Fibroblast of mammary gland (primary cell): ENCODE data around the gene WNT10A.
A peak's percentile ranks its signal among the peaks of the same experiment; 100 is the strongest.
"Not testable (repeated sequence)": the region's sequence is repeated elsewhere in the genome, so short reads cannot be mapped to it uniquely, and the experiment has no call there.

ENCODE experiments used
- DNase-seq: peaks from one replicate; pipeline ENCODE4 v3.0.0-alpha.2; 2010; ENCODE audit warnings: low read depth
- H3K4me3 ChIP-seq: 2 replicates; pipeline ENCODE4 v1.5.1; 2011; ENCODE audit warnings: low read depth, mild to moderate bottlenecking, low read length, moderate library complexity; ENCODE audit not compliant: control insufficient read depth
- CTCF ChIP-seq: conservative IDR thresholded peaks from 2 replicates; pipeline ENCODE4 v1.5.1; 2011; ENCODE audit warnings: low read depth, low read length, inconsistent platforms; ENCODE audit not compliant: control insufficient read depth, insufficient read depth

WNT10A gene

GRCh38 chr2:218837495-218837894, 43.2 kb upstream of the WNT10A start:
- no peak for TF ChIP-seq CTCF
- no peak overlapping the region for H3K4me3 ChIP-seq
- DNase-seq, result no peak

- no peak overlapping the region for H3K4me3 ChIP-seq
- no peak for TF ChIP-seq CTCF
- peak; percentile 78 for DNase-seq
These were observed 41.2 kb upstream of the WNT10A start for GRCh38 chr2:218839430-218839829.

- no peak overlapping the region for H3K4me3 ChIP-seq
- TF ChIP-seq CTCF, result no peak
- peak; percentile 6 for DNase-seq
These were observed 40.8 kb upstream of the WNT10A start for GRCh38 chr2:218839888-218840287.

- DNase-seq, H3K4me3 ChIP-seq: not testable (repeated sequence)
These were observed 36.3 kb upstream of the WNT10A start for GRCh38 chr2:218844334-218844733.

- H3K4me3 ChIP-seq, DNase-seq: not testable (repeated sequence)
These were observed 33.7 kb upstream of the WNT10A start for GRCh38 chr2:218846963-218847362.

- DNase-seq, result no peak
- H3K4me3 ChIP-seq, result no peak overlapping the region
- no peak for TF ChIP-seq CTCF
These were observed 30.9 kb upstream of the WNT10A start for GRCh38 chr2:218849721-218850120.

GRCh38 chr2:218850796-218851195, 29.9 kb upstream of the WNT10A start:
- no peak for TF ChIP-seq CTCF
- DNase-seq, result no peak
- H3K4me3 ChIP-seq, result no peak overlapping the region

- no peak for TF ChIP-seq CTCF
- no peak for DNase-seq
- H3K4me3 ChIP-seq, result no peak overlapping the region
These were observed 29.4 kb upstream of the WNT10A start for GRCh38 chr2:218851286-218851685.
